Neuronal stem cell (in vitro differentiated cells): ENCODE data around the gene IST1.

Source experiments
- DNase-seq: peaks from one replicate; pipeline ENCODE4 v3.0.0-alpha.2; 2013; ENCODE audit warnings: low spot score
- H2AFZ ChIP-seq: one replicate; pipeline ENCODE4 v1.6.1; 2013; ENCODE audit warnings: mild to moderate bottlenecking, low read length, inconsistent platforms
- H2AK5ac ChIP-seq: 2 replicates; pipeline ENCODE4 v1.6.1; 2013; ENCODE audit warnings: low read depth, mild to moderate bottlenecking, inconsistent platforms, low read length, moderate library complexity, mixed read lengths
- H2BK120ac ChIP-seq: 2 replicates; pipeline ENCODE4 v1.6.1; 2013; ENCODE audit warnings: low read depth, mild to moderate bottlenecking, inconsistent platforms, low read length, moderate library complexity, mixed read lengths
- H2BK12ac ChIP-seq: one replicate; pipeline ENCODE4 v1.6.1; 2013; ENCODE audit warnings: low read length, inconsistent platforms
- H2BK15ac ChIP-seq: 2 replicates; pipeline ENCODE4 v1.6.1; 2013; ENCODE audit warnings: mild to moderate bottlenecking, low read length, inconsistent platforms, mixed read lengths
- H2BK5ac ChIP-seq: one replicate; pipeline ENCODE4 v1.6.1; 2013; ENCODE audit warnings: inconsistent platforms, mild to moderate bottlenecking, low read length, moderate library complexity
- H3K14ac ChIP-seq: one replicate; pipeline ENCODE4 v1.6.1; 2013; ENCODE audit warnings: low read length, inconsistent platforms
- H3K18ac ChIP-seq: 2 replicates; pipeline ENCODE4 v1.6.1; 2013; ENCODE audit warnings: low read length, inconsistent platforms
- H3K23ac ChIP-seq: 2 replicates; pipeline ENCODE4 v1.6.1; 2013; ENCODE audit warnings: low read depth, mild to moderate bottlenecking, mixed read lengths, low read length, inconsistent platforms; ENCODE audit not compliant: poor library complexity
- H3K27ac ChIP-seq: replicated peaks from 3 replicates; pipeline ENCODE4 v1.5.1; 2013; ENCODE audit warnings: low read length, inconsistent platforms
- H3K27me3 ChIP-seq, 3 experiments: 2 replicates each; pipeline ENCODE4 v1.6.1; 2013; ENCODE audit warnings: low read length in 3 of 3, mild to moderate bottlenecking in 2 of 3, inconsistent platforms in 1 of 3, low read depth in 1 of 3, mixed read lengths in 1 of 3, moderate library complexity in 1 of 3; ENCODE audit not compliant: control insufficient read depth in 3 of 3, insufficient read depth in 3 of 3
- H3K36me3 ChIP-seq, 2 donors: replicated peaks in 1 of 2; 2 replicates each; pipeline ENCODE4 v1.6.1; 2013; ENCODE audit warnings: low read length in 2 of 2; ENCODE audit not compliant: control insufficient read depth in 2 of 2, insufficient read depth in 2 of 2
- H3K4ac ChIP-seq: 2 replicates; pipeline ENCODE4 v1.6.1; 2013; ENCODE audit warnings: inconsistent platforms, mild to moderate bottlenecking, low read length, moderate library complexity
- H3K4me1 ChIP-seq, 2 donors: 1 replicate in 1 of 2; 2 replicates in 1 of 2; pipeline ENCODE4 v1.6.1; 2013; ENCODE audit warnings: low read length in 2 of 2, low read depth in 1 of 2; ENCODE audit not compliant: control insufficient read depth in 2 of 2, insufficient read depth in 1 of 2
- H3K4me2 ChIP-seq: one replicate; pipeline ENCODE4 v1.6.1; 2013; ENCODE audit warnings: mild to moderate bottlenecking, low read length, inconsistent platforms; ENCODE audit not compliant: insufficient read depth, poor library complexity, severe bottlenecking
- H3K4me3 ChIP-seq, 2 donors: 2 replicates each; pipeline ENCODE4 v1.5.1; 2013; ENCODE audit warnings: low read length in 2 of 2, mild to moderate bottlenecking in 2 of 2, inconsistent platforms in 1 of 2, moderate library complexity in 1 of 2
- H3K79me1 ChIP-seq: one replicate; pipeline ENCODE4 v1.6.1; 2013; ENCODE audit warnings: low read depth, mild to moderate bottlenecking, inconsistent platforms, low read length, moderate library complexity
- H3K9ac ChIP-seq: one replicate; pipeline ENCODE4 v1.6.1; 2013; ENCODE audit warnings: mild to moderate bottlenecking, low read depth, low read length, inconsistent platforms; ENCODE audit not compliant: poor library complexity
- H3K9me3 ChIP-seq, 2 donors: replicated peaks in 1 of 2; 2 replicates each; pipeline versions ENCODE3 to v1.6.1; 2013; ENCODE audit warnings: low read length in 2 of 2, mild to moderate bottlenecking in 2 of 2, inconsistent platforms in 1 of 2, low read depth in 1 of 2, mixed read lengths in 1 of 2, moderate library complexity in 1 of 2; ENCODE audit not compliant: control insufficient read depth in 2 of 2, insufficient read depth in 1 of 2
- H4K8ac ChIP-seq: one replicate; pipeline ENCODE4 v1.6.1; 2013; ENCODE audit warnings: low read depth, mild to moderate bottlenecking, inconsistent platforms, low read length, moderate library complexity
- H4K91ac ChIP-seq: one replicate; pipeline ENCODE4 v1.6.1; 2013; ENCODE audit warnings: low read length, low read depth, mild to moderate bottlenecking, inconsistent platforms; ENCODE audit not compliant: poor library complexity
- WGBS, 2 donors: extraction: QIAGEN DNeasy Blood & Tissue Kit; methylation state at CpG; one replicate each; pipeline ENCODE4 v1.1.7; 2013; ENCODE audit warnings: missing lambda C conversion rate in 2 of 2, mixed read lengths in 1 of 2; ENCODE audit not compliant: insufficient read length in 2 of 2, insufficient replicate concordance in 1 of 2; ENCODE audit errors: extremely low coverage in 2 of 2; 5-methylcytosine and 5-hydroxymethylcytosine counted together

The IST1 gene

DNA sequence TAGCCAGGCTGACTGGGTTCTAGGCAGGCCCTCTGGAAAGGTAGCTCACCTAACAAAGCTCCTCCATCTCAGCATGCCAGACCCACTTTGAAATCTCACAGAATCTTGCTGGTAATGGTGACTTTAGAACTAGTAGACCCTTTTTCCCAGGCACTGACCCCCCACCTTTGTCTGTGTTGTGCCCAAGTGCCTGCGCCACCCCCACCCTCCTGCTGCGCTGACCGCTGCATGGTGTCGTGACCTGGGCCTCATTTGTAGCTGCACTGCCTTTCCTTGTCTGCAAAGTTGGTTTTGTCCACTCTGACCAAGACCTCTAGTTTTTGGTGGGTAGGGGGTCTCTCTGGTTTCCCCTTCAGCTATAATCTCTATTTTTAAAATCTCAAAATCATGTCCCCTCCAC lies 42.8 kb upstream of the IST1 start:
- no peaks in the 10 kb centered on the region for H3K9me3 ChIP-seq
- H3K27ac ChIP-seq = no peak overlapping the region
- H3K4ac ChIP-seq = no peak overlapping the region
- H3K18ac ChIP-seq = no peak overlapping the region
- H4K8ac ChIP-seq = no peak overlapping the region
- H3K79me1 ChIP-seq = no peaks in the 10 kb centered on the region
- no peak overlapping the region for H2AK5ac ChIP-seq
- no peak overlapping the region for H2BK15ac ChIP-seq
- H2BK5ac ChIP-seq = no peak overlapping the region
- no peak overlapping the region for H3K23ac ChIP-seq
- H3K14ac ChIP-seq = no peak overlapping the region
- H3K4me3 ChIP-seq = no peak overlapping the region
- no peak overlapping the region for H2BK12ac ChIP-seq
- H3K27me3 ChIP-seq = no peaks in the 10 kb centered on the region
- H4K91ac ChIP-seq = no peak overlapping the region
- no CpG with 5 or more reads among the region's 4 CpGs for WGBS, 2 donors
- no peak overlapping the region for H3K9ac ChIP-seq
- H2BK120ac ChIP-seq = no peak overlapping the region
- no peaks in the 10 kb centered on the region for H3K4me1 ChIP-seq
- H3K36me3 ChIP-seq = peaks cover 32 to 100% of the 10 kb centered on the region in 2 donors
- no peak overlapping the region for H3K4me2 ChIP-seq
- no peak overlapping the region for H2AFZ ChIP-seq
- DNase-seq = no peak

DNA sequence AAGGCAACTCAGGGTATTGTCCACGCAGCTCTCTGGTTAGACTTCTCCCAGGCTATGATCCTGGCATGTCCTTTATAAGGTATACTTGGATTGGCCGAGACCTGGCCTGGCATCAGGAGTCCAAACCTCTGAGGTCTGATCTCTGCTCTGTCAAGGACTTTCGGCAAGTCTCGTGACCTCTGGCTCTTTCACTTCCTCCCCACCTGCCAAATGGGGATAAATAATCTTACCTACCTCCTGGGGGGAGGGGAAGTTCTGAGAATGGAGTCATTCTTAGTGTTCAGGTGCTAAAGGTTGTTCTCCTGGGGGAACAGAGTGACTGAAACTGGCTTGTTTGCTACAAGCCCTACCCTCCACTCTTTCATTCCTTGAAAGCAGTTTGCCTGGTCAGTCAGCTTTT lies 41.9 kb upstream of the IST1 start:
- H3K79me1 ChIP-seq = no peaks in the 10 kb centered on the region
- no peak overlapping the region for H2BK5ac ChIP-seq
- H3K23ac ChIP-seq = no peak overlapping the region
- H3K27ac ChIP-seq = no peak overlapping the region
- no peak overlapping the region for H2AFZ ChIP-seq
- no peak overlapping the region for H4K8ac ChIP-seq
- H2AK5ac ChIP-seq = no peak overlapping the region
- no peak overlapping the region for H2BK120ac ChIP-seq
- no peak overlapping the region for H3K4ac ChIP-seq
- no peak overlapping the region for H3K9ac ChIP-seq
- peaks cover 27 to 99% of the 10 kb centered on the region in 2 donors for H3K36me3 ChIP-seq
- WGBS, 2 donors = no CpG with 5 or more reads among the region's 4 CpGs
- DNase-seq = no peak
- H3K27me3 ChIP-seq = no peaks in the 10 kb centered on the region
- H3K4me1 ChIP-seq = no peaks in the 10 kb centered on the region
- H3K4me3 ChIP-seq = no peak overlapping the region
- H4K91ac ChIP-seq = no peak overlapping the region
- no peaks in the 10 kb centered on the region for H3K9me3 ChIP-seq
- no peak overlapping the region for H3K18ac ChIP-seq
- no peak overlapping the region for H3K14ac ChIP-seq
- no peak overlapping the region for H2BK12ac ChIP-seq
- no peak overlapping the region for H2BK15ac ChIP-seq
- no peak overlapping the region for H3K4me2 ChIP-seq

DNA sequence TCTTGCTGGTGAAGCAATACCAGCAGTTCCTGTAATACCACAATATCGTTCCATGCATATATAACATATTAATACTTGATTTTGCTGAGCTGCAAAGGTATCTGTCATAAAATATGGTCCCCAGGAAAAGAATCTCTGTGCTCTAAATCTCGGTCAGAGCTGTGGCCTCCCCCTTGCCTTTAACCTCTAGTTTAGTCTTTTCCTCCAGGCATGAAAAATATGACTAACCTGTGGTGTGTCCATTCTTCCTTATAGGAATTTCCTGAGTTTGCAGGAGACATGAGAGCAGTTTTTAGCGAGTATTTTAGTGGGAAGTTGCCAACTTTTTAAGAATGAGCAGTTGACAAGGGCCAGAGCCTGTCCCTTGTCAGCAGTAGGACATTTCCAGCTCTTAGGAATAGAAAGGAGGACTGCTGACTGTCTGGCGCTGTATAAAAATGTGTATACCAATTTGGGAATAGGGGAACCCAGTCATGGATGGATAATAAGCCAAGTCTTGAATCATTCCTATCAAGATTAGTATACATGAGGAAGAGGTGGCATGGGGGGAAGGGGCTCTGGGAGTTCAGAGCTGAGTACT lies 40.9 kb upstream of the IST1 start:
- WGBS, 2 donors = no CpG with 5 or more reads among the region's 4 CpGs
- Histone ChIP-seq H3K23ac (no peak overlapping the region), H2BK5ac (no peak overlapping the region), H3K18ac (no peak overlapping the region), H3K27me3 (no peaks in the 10 kb centered on the region), H3K4me2 (no peak overlapping the region), H3K27ac (no peak overlapping the region), H2BK120ac (no peak overlapping the region), H3K79me1 (no peaks in the 10 kb centered on the region), H3K36me3 (peaks cover 28 to 98% of the 10 kb centered on the region in 2 donors), H4K91ac (no peak overlapping the region), H2AFZ (no peak overlapping the region), H3K9me3 (no peaks in the 10 kb centered on the region), H3K4me3 (no peak overlapping the region), H3K4ac (no peak overlapping the region), H3K14ac (no peak overlapping the region), H2BK15ac (no peak overlapping the region), H3K9ac (no peak overlapping the region), H4K8ac (no peak overlapping the region), H2AK5ac (no peak overlapping the region), H2BK12ac (no peak overlapping the region), H3K4me1 (no peaks in the 10 kb centered on the region)
- DNase-seq = no peak

DNA sequence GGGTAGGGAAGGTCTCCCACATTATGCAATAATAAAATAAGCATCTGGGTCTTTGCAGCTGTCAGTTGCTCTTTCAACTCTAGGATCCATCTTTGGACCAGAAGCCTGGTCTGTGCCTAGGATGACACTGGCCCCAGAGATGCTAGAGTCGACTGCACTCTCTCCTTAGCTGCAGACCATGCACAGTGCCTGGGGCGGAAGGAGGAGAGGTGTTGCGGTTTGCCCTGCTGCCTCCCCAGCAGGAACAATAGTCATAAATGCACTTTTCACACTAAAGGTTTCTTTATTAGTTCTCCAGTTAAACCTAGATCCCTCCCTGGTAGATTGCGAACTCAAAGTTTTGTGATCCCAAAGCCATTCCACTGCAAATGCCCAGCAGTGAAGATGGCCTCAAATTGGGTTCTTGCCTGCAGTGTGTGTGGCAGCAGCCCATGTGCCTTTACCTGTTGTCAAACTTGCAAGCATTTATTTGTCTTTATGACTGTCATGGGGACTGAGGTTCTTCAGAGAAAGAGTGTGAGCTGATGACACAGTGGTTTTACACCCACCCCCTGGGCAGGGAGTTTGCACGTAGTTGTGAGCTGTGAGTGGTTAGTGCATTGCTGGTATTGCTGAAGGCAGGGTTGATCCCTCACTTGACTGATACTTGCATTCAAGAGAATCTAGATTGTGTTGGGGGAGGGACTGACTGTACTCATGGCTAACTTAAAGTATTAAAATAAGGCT lies 39.2 kb upstream of the IST1 start:
- H3K79me1 ChIP-seq = no peaks in the 10 kb centered on the region
- H3K4me2 ChIP-seq = no peak overlapping the region
- H2BK120ac ChIP-seq = no peak overlapping the region
- no peak overlapping the region for H2BK12ac ChIP-seq
- no peak for DNase-seq
- H3K27ac ChIP-seq = no peak overlapping the region
- no peak overlapping the region for H2BK15ac ChIP-seq
- H3K9ac ChIP-seq = no peak overlapping the region
- H3K27me3 ChIP-seq = no peaks in the 10 kb centered on the region
- H3K14ac ChIP-seq = no peak overlapping the region
- H2BK5ac ChIP-seq = no peak overlapping the region
- peaks cover 25 to 96% of the 10 kb centered on the region in 2 donors for H3K36me3 ChIP-seq
- no peak overlapping the region for H2AFZ ChIP-seq
- no peaks in the 10 kb centered on the region for H3K4me1 ChIP-seq
- H4K91ac ChIP-seq = no peak overlapping the region
- WGBS, 2 donors = no CpG with 5 or more reads among the region's 5 CpGs
- no peak overlapping the region for H3K18ac ChIP-seq
- H3K9me3 ChIP-seq = no peaks in the 10 kb centered on the region
- no peak overlapping the region for H3K4ac ChIP-seq
- no peak overlapping the region for H2AK5ac ChIP-seq
- no peak overlapping the region for H3K4me3 ChIP-seq
- H3K23ac ChIP-seq = no peak overlapping the region
- no peak overlapping the region for H4K8ac ChIP-seq
